NT2/D1 (cell line): ENCODE results near the gene MALAT1.

Source experiments
- DNase-seq: peaks from one replicate; pipeline ENCODE4 v3.0.0-alpha.2; 2011; ENCODE audit warnings: low read depth, low spot score
- H3K27me3 ChIP-seq: 2 replicates; pipeline ENCODE4 v1.6.0; 2011; ENCODE audit warnings: mild to moderate bottlenecking; ENCODE audit not compliant: insufficient read length, insufficient read depth
- H3K36me3 ChIP-seq: 2 replicates; pipeline ENCODE4 v1.6.1; 2011; ENCODE audit warnings: mild to moderate bottlenecking, low read length, mixed read lengths; ENCODE audit not compliant: insufficient read depth, insufficient read length
- H3K4me1 ChIP-seq: 2 replicates; pipeline ENCODE4 v1.5.1; 2011; ENCODE audit not compliant: insufficient read depth, insufficient read length
- H3K4me3 ChIP-seq: 2 replicates; pipeline ENCODE4 v1.5.1; 2011; ENCODE audit warnings: low read depth; ENCODE audit not compliant: insufficient read length
- H3K9ac ChIP-seq: 2 replicates; pipeline ENCODE4 v1.6.0; 2011; ENCODE audit warnings: low read depth; ENCODE audit not compliant: insufficient read length
- H3K9me3 ChIP-seq: 2 replicates; pipeline ENCODE4 v1.5.1; 2011; ENCODE audit warnings: mild to moderate bottlenecking, low read length; ENCODE audit not compliant: insufficient read depth
- SUZ12 ChIP-seq: IDR thresholded peaks from 2 replicates; pipeline ENCODE4 v1.6.1; 2011; ENCODE audit not compliant: insufficient read length, insufficient read depth; ENCODE audit errors: extremely low read depth
- YY1 ChIP-seq: IDR thresholded peaks from 2 replicates; pipeline ENCODE4 v1.6.1; 2011; ENCODE audit not compliant: insufficient read length, insufficient read depth
- ZNF274 ChIP-seq: IDR thresholded peaks from 2 replicates; pipeline ENCODE4 v1.6.1; 2011; ENCODE audit warnings: mild to moderate bottlenecking, low read depth, low read length

The MALAT1 gene

GRCh38 chr11:65553301-65554001, 54.6 kb downstream of the MALAT1 start:
- Histone ChIP-seq H3K9me3 (no peaks in the 10 kb centered on the region), H3K27me3 (peaks cover 2% of the 10 kb centered on the region), H3K9ac (peak overlapping the region; percentile 57), H3K4me3 (no peak overlapping the region), H3K4me1 (peaks cover 43% of the 10 kb centered on the region), H3K36me3 (no peaks in the 10 kb centered on the region)
- no peak for DNase-seq
- TF ChIP-seq SUZ12: no peak
- no peak for TF ChIP-seq ZNF274
- TF ChIP-seq YY1: no peak

GRCh38 chr11:65554057-65554818, 55.4 kb downstream of the MALAT1 start:
- Histone ChIP-seq H3K4me1 (peaks cover 45% of the 10 kb centered on the region), H3K9ac (peak overlapping the region; percentile 57), H3K4me3 (no peak overlapping the region), H3K9me3 (no peaks in the 10 kb centered on the region), H3K36me3 (no peaks in the 10 kb centered on the region), H3K27me3 (no peaks in the 10 kb centered on the region)
- TF ChIP-seq YY1 (no peak), ZNF274 (no peak), SUZ12 (no peak)
- DNase-seq: no peak

DNA sequence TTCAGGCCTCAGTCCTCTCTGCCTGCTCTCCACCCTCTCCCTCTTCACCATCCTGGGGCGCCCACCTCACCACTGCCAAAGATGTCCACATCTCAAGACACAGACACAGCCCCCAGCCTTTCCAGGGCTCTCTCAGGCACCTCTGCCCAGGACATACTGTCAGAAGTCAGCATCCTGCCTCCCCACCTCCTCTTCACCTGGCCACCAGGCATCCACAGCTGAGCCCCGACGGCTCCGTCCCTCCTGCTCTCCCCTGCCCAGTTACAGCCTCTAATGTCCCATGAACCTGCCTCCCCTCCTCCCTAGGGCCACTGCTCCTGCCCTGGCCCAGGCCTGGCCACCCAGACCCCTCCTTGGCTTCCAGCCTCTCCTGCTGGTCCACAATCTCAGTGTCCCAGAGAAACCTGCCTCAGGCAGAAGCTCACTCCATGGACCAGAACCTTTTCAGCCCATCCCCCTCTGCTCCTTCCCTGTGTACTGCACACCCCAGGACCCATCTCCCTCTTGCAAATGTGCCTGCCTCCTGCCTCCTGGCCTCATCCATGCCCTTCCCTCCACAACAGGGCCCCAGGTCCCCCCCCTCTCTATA, 56.1 kb downstream of the MALAT1 start:
- no peaks in the 10 kb centered on the region for H3K36me3 ChIP-seq
- peak overlapping the region; percentile 52 for H3K9ac ChIP-seq
- no peak for DNase-seq
- TF ChIP-seq SUZ12 (no peak), ZNF274 (no peak), YY1 (no peak)
- peaks cover 49% of the 10 kb centered on the region for H3K4me1 ChIP-seq
- H3K4me3 ChIP-seq: no peak overlapping the region
- no peaks in the 10 kb centered on the region for H3K27me3 ChIP-seq
- no peaks in the 10 kb centered on the region for H3K9me3 ChIP-seq

DNA sequence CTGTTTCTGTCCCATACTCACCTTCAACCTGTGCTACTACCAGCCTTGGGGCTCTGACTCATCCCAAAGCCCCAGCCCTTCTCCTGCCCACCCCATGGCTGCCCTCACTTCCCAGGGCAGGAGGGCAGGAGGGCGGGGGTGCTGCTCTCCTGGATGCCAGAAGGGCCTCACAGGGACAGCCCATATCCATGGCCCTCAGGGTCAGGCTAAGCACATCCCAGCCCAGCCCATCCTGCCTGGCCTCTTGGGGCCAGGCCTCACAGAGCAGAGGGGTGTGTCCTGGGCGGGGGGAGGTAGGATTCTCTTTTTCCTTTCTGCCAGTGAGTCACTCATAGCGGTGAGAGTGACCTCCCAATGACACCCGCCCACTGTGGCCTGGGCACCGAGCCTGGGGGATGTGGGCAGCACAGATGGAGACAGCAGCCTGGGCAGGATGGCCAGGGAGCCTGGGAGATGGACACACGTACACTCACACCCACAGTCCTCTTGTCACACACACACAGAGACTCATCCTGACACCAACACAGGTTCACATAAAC, 56.9 kb downstream of the MALAT1 start:
- Histone ChIP-seq H3K4me3 (no peak overlapping the region), H3K9me3 (no peaks in the 10 kb centered on the region), H3K9ac (peak overlapping the region; percentile 25), H3K36me3 (no peaks in the 10 kb centered on the region), H3K4me1 (peaks cover 55% of the 10 kb centered on the region), H3K27me3 (no peaks in the 10 kb centered on the region)
- no peak for TF ChIP-seq SUZ12
- TF ChIP-seq ZNF274: no peak
- TF ChIP-seq YY1: no peak
- DNase-seq: no peak
